Vagina (tissue), 2 donors: ENCODE measurements around the gene LITAFD.

ENCODE experiments used
- POLR2AphosphoS5 ChIP-seq, 2 donors: sonication (generic); formaldehyde crosslinking; IDR thresholded peaks; one replicate each; pipeline ENCODE4 v1.9.0; 2017; ENCODE audit warnings: antibody characterized with exemption in 2 of 2, mild to moderate bottlenecking in 2 of 2, low read depth in 1 of 2; ENCODE audit not compliant: insufficient read depth in 1 of 2
- TF ChIP-seq, protein P1 (sequence below), 3 experiments: fragments of 450-650 bp in 2 of 3; fragments of 200-600 bp in 1 of 3; sonication (generic) in 1 of 3; IDR thresholded peaks; one replicate each; pipeline ENCODE4 v1.5.1; 2017 to 2019; ENCODE audit warnings: antibody characterized with exemption in 3 of 3, mild to moderate bottlenecking in 2 of 3, moderate library complexity in 2 of 3

DNA sequence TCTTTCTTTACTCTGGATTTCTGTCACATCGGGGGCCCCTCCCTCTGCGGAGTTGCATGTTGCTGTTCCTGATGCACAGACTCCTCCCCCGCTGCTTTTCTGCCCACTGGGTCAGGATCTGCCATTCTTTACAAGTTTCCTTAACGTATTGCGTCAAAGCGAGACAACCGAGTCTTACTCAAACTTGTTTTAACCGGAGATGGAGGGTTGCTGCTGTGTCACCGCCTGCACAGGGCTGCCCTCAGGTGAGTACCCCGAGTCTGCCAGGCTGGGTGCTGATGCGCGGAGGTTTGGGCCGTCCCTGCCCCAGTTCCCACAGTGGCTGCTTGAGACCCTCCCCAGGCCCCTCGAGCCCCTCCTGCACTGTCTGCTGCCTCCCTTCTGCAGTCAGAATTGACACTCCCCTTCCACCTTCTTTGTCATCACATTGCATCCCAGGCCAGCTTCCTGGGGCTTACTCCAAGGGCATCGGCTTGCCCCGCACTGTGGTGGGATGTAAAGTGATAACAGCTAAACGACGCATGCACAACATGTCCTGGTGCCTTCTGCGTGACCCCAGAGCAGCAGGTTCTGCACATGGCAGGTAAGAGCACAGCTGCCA is 32.6 kb upstream of the LITAFD start:
- TF ChIP-seq, protein P1, sequence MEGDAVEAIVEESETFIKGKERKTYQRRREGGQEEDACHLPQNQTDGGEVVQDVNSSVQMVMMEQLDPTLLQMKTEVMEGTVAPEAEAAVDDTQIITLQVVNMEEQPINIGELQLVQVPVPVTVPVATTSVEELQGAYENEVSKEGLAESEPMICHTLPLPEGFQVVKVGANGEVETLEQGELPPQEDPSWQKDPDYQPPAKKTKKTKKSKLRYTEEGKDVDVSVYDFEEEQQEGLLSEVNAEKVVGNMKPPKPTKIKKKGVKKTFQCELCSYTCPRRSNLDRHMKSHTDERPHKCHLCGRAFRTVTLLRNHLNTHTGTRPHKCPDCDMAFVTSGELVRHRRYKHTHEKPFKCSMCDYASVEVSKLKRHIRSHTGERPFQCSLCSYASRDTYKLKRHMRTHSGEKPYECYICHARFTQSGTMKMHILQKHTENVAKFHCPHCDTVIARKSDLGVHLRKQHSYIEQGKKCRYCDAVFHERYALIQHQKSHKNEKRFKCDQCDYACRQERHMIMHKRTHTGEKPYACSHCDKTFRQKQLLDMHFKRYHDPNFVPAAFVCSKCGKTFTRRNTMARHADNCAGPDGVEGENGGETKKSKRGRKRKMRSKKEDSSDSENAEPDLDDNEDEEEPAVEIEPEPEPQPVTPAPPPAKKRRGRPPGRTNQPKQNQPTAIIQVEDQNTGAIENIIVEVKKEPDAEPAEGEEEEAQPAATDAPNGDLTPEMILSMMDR (IDR thresholded peaks at IDR 0.05): no peak
- peak in 1 of 2 donors; percentile 4 for TF ChIP-seq POLR2AphosphoS5 (IDR thresholded peaks at IDR 0.05; ENCODE audit: insufficient read depth in 1 of 2, low read depth in 1 of 2)
